GM12878 (cell line): Measurements from ENCODE around the gene ATAD3A. TPM values are rescaled to one million over a fixed set of nuclear protein-coding genes. Genes with fewer than 3 reads are reported as not detected.
A peak's percentile ranks its signal among the peaks of the same experiment; 100 is the strongest.

ENCODE experiments used
- ATAC-seq: fragments of 200-7000 bp; cut with Tn5 transposase; 3 replicates; pipeline ENCODE4 v1.9.1; 2020; ENCODE audit warnings: mild to moderate bottlenecking, moderate library complexity
- BruUV-seq: library from RNA; stranded (reverse); fragments of 400-500 nt; replicated peaks from 2 replicates; lab custom pipeline; 2021; lab: Mats Ljungman, UMichigan
- CTCF ChIA-PET: fragments of 300-600 bp; sonication (Branson Sonifier 250); formaldehyde crosslinking; extraction: SDS; loops from one replicate; lab custom pipeline; 2021; ENCODE audit warnings: inconsistent platforms; lab: Yijun Ruan, JAX
- POLR2A ChIA-PET: fragments of 350-600 bp; formaldehyde crosslinking; extraction: SDS; loops from one replicate; lab custom pipeline; 2021; ENCODE audit warnings: inconsistent platforms; lab: Charles Lee
- RAD21 ChIA-PET: fragments of 300-600 bp; sonication (Branson Sonifier 250); formaldehyde crosslinking; loops from one replicate; lab custom pipeline; 2023; ENCODE audit warnings: antibody characterized with exemption; ENCODE audit not compliant: unreplicated experiment; lab: Charles Lee
- SMC1A ChIA-PET: fragments of 300-600 bp; sonication (Branson Sonifier 250); formaldehyde crosslinking; loops from one replicate; lab custom pipeline; 2023; ENCODE audit not compliant: unreplicated experiment, uncharacterized antibody; lab: Charles Lee
- DNase-seq: peaks from one replicate; pipeline ENCODE4 v3.0.0-alpha.2; 2011; ENCODE audit warnings: low read depth, low spot score
- FAIRE-seq: peaks from 3 replicates; lab custom pipeline; 2011; peaks lifted over from hg19 to GRCh38; lab: Jason Lieb, UNC
- H2AFZ ChIP-seq: 2 replicates; pipeline ENCODE4 v1.6.0; 2011; ENCODE audit warnings: low read depth, low read length, control low read depth; ENCODE audit not compliant: control insufficient read depth
- H3K27ac ChIP-seq: 2 replicates; pipeline ENCODE4 v1.5.1; 2011; ENCODE audit warnings: control low read depth; ENCODE audit not compliant: control insufficient read depth, insufficient read depth
- H3K27me3 ChIP-seq, 2 experiments: replicated peaks in 1 of 2; 2 replicates each; pipeline versions ENCODE4 v1.6.0 to v1.6.1; 2011; ENCODE audit warnings: low read length in 1 of 2; ENCODE audit not compliant: control insufficient read depth in 2 of 2, insufficient read depth in 2 of 2
- H3K36me3 ChIP-seq, 2 experiments: 2 replicates each; pipeline ENCODE4 v1.5.1; 2011; ENCODE audit warnings: low read length in 1 of 2; ENCODE audit not compliant: control insufficient read depth in 2 of 2, insufficient read depth in 2 of 2
- H3K4me1 ChIP-seq: 2 replicates; pipeline ENCODE4 v1.6.1; 2011; ENCODE audit warnings: mild to moderate bottlenecking, low read length, moderate library complexity, mixed read lengths; ENCODE audit not compliant: control insufficient read depth, insufficient read depth
- H3K4me2 ChIP-seq: 2 replicates; pipeline ENCODE4 v1.6.0; 2011; ENCODE audit warnings: control low read depth; ENCODE audit not compliant: control insufficient read depth, insufficient read depth
- H3K4me3 ChIP-seq: fragments of 200-600 bp; sonication (generic); 2 replicates; pipeline ENCODE4 v1.5.1; 2016
- H3K79me2 ChIP-seq: 2 replicates; pipeline ENCODE4 v1.6.0; 2011; ENCODE audit warnings: low read length; ENCODE audit not compliant: control insufficient read depth, insufficient read depth
- H3K9ac ChIP-seq: 2 replicates; pipeline ENCODE4 v1.8.0; 2011; ENCODE audit warnings: low read length, control low read depth, mixed read lengths; ENCODE audit not compliant: control insufficient read depth, insufficient read depth
- H3K9me3 ChIP-seq: replicated peaks from 3 replicates; pipeline ENCODE4 v1.5.1; 2011; ENCODE audit warnings: mild to moderate bottlenecking, low read length; ENCODE audit not compliant: control insufficient read depth, insufficient read depth
- H4K20me1 ChIP-seq: 2 replicates; pipeline ENCODE4 v1.6.0; 2011; ENCODE audit not compliant: control insufficient read depth, insufficient read depth
- CTCF ChIP-seq, 3 experiments: IDR thresholded peaks in 2 of 3; conservative IDR thresholded peaks in 1 of 3; 2 replicates each; pipeline ENCODE4 v1.5.1; 2011; ENCODE audit warnings: low read depth in 3 of 3, low read length in 3 of 3, mild to moderate bottlenecking in 3 of 3, control low read depth in 2 of 3, moderate library complexity in 2 of 3, inconsistent platforms in 1 of 3, mixed read lengths in 1 of 3; ENCODE audit not compliant: control insufficient read depth in 2 of 3, insufficient read depth in 1 of 3; ENCODE audit errors: extremely low read depth in 1 of 3
- HDAC2 ChIP-seq: fragments of 200-600 bp; sonication (generic); IDR thresholded peaks from 2 replicates; pipeline ENCODE4 v1.6.1; 2017
- WGBS: methylation state at CpG from one replicate; pipeline ENCODE4 v1.1.6; 2016; ENCODE audit warnings: low lambda C conversion rate; ENCODE audit not compliant: insufficient replicate concordance, insufficient coverage; ENCODE audit errors: missing lambda C conversion rate; 5-methylcytosine and 5-hydroxymethylcytosine counted together
- in situ Hi-C: fragments of 300-500 bp; cut with MboI; formaldehyde crosslinking; loops from 9 replicates; pipeline ENCODE4 v1.14.3; 2018; ENCODE audit warnings: mixed read lengths
- intact Hi-C: fragments of 100-400 bp; cut with micrococcal nuclease; formaldehyde crosslinking; loops from one replicate; pipeline ENCODE4 v1.14.2; 2022; ENCODE audit not compliant: unreplicated experiment
- polyA plus RNA-seq, 11 experiments: library from polyadenylated mRNA; depleted of rRNA in 4 of 11; unstranded in 6 of 11; stranded (reverse) in 5 of 11; fragments of >200 nt; fragmentation: Nextera tagmentation in 4 of 11; fragmentation: Illumina TruSeq in 1 of 11; extraction: Ambion mirVana in 4 of 11; extraction: Trizol in 1 of 11; gene quantifications; 1 replicate in 1 of 11; 2 replicates in 10 of 11; pipeline versions ENCODE4 v1.2.1 to v1.2.3, GENCODE V29; 2011 to 2016; ENCODE audit warnings: inconsistent platforms in 2 of 11, missing spikeins in 2 of 11, low read depth in 1 of 11
- total RNA-seq, 4 experiments: library from RNA; depleted of rRNA in 3 of 4; stranded (reverse); fragments of >200 nt in 3 of 4; fragmentation: Illumina TruSeq in 1 of 4; extraction: Trizol in 1 of 4; gene quantifications; 2 replicates each; pipeline versions ENCODE4 v1.2.1 to v1.2.3, GENCODE V29; 2013 to 2021

Gene ATAD3A
- total and polyA plus RNA-seq, 10 of the 15 experiments (the other 5 are each of a cell fraction or from before 2014, with no cell fraction given) = 0.05 to 93.5 (median 38.9) TPM

- SMC1A ChIA-PET = no interaction called here
- Histone ChIP-seq H3K4me3 (no peak overlapping the region), H3K27me3 (no peaks in the 10 kb centered on the region), H3K36me3 (no peaks in the 10 kb centered on the region; a peak in 1 of 4 replicates), H3K4me2 (no peak overlapping the region), H3K4me1 (no peaks in the 10 kb centered on the region), H3K27ac (no peak overlapping the region), H2AFZ (no peak overlapping the region), H3K9ac (no peak overlapping the region), H3K9me3 (no peaks in the 10 kb centered on the region), H4K20me1 (no peaks in the 10 kb centered on the region), H3K79me2 (no peaks in the 10 kb centered on the region)
- in situ Hi-C loops (no loop called here), intact Hi-C loops (no loop called here)
- DNase-seq (no peak), FAIRE-seq (no peak), ATAC-seq (peak; percentile 73)
- TF ChIP-seq HDAC2 (no peak), CTCF (IDR thresholded peaks at IDR 0.05 in 2 of 3, conservative IDR thresholded peaks at IDR 0.05 in 1 of 3; ENCODE audit: control insufficient read depth in 2 of 3, extremely low read depth in 1 of 3, insufficient read depth in 1 of 3, low read depth in 3 of 3, low read length in 3 of 3) (peak; percentile 0 to 31 (median 14); a peak in 1 of 6 replicates)
- RAD21 ChIA-PET = no interaction called here
- CTCF ChIA-PET = no interaction called here
- POLR2A ChIA-PET = interaction anchor here (0.5 kb wide), 1 partner anchor 19 kb away, joined by 3 read pairs; no protein-coding TSS in a partner anchor
- BruUV-seq = no TSS peak
- WGBS = 83% methylated on average over 15 of the region's 15 CpGs
These were observed 38.9 kb downstream of the ATAD3A start for GRCh38 chr1:1550591-1551432.
